OCI-LY1 (cell line): ENCODE measurements around the gene USP3.

Experiments used
- H2AFZ ChIP-seq: fragments of 200-600 bp; sonication (generic), shearing (Covaris generic); 2 replicates; pipeline ENCODE4 v1.6.0; 2014; ENCODE audit warnings: antibody characterized with exemption, mild to moderate bottlenecking, low read length
- H3F3A ChIP-seq: fragments of 200-600 bp; sonication (generic), shearing (Covaris generic); 2 replicates; pipeline ENCODE4 v1.6.0; 2014; ENCODE audit warnings: mild to moderate bottlenecking, antibody characterized with exemption, low read length, moderate library complexity; ENCODE audit not compliant: insufficient read depth
- H3K27ac ChIP-seq: fragments of 200-600 bp; sonication (generic); 2 replicates; pipeline ENCODE4 v1.5.1; 2014; ENCODE audit warnings: low read length, mixed run types, mild to moderate bottlenecking, low read depth; ENCODE audit not compliant: poor library complexity, severe bottlenecking
- H3K27me3 ChIP-seq: fragments of 200-600 bp; sonication (generic); 2 replicates; pipeline ENCODE4 v1.6.0; 2014; ENCODE audit warnings: antibody characterized with exemption, mild to moderate bottlenecking, low read length, moderate library complexity; ENCODE audit not compliant: insufficient read depth
- H3K36me3 ChIP-seq: fragments of 200-600 bp; sonication (generic); 2 replicates; pipeline ENCODE4 v1.6.1; 2014; ENCODE audit warnings: mild to moderate bottlenecking, antibody characterized with exemption, low read length, moderate library complexity, mixed read lengths; ENCODE audit not compliant: insufficient read depth
- H3K4me1 ChIP-seq: fragments of 200-600 bp; sonication (generic); 2 replicates; pipeline ENCODE4 v1.5.1; 2014; ENCODE audit warnings: mild to moderate bottlenecking, low read length, moderate library complexity; ENCODE audit not compliant: insufficient read depth, severe bottlenecking
- H3K4me2 ChIP-seq: fragments of 200-600 bp; sonication (generic), shearing (Covaris generic); 2 replicates; pipeline ENCODE4 v1.6.1; 2014; ENCODE audit warnings: low read length
- H3K4me3 ChIP-seq: fragments of 200-600 bp; sonication (generic); 2 replicates; pipeline ENCODE4 v1.5.1; 2014; ENCODE audit warnings: low read length, low read depth, mild to moderate bottlenecking, mixed read lengths; ENCODE audit not compliant: poor library complexity, severe bottlenecking
- H3K79me2 ChIP-seq: fragments of 200-600 bp; shearing (Covaris generic); 2 replicates; pipeline ENCODE4 v1.6.1; 2016; ENCODE audit warnings: mixed run types, low read length, mixed read lengths; ENCODE audit not compliant: insufficient read depth
- H3K9ac ChIP-seq: fragments of 200-600 bp; sonication (generic), shearing (Covaris generic); 2 replicates; pipeline ENCODE4 v1.6.1; 2014; ENCODE audit warnings: mild to moderate bottlenecking, low read length, mixed read lengths
- H3K9me2 ChIP-seq: fragments of 200-600 bp; sonication (generic), shearing (Covaris generic); 2 replicates; pipeline ENCODE4 v1.6.1; 2014; ENCODE audit warnings: low read depth, mild to moderate bottlenecking, low read length, mixed read lengths
- H3K9me3 ChIP-seq: fragments of 200-600 bp; shearing (Covaris generic); 2 replicates; pipeline ENCODE4 v1.6.1; 2014; ENCODE audit warnings: low read length, mixed read lengths
- H4K20me1 ChIP-seq: fragments of 200-600 bp; sonication (generic), shearing (Covaris generic); 2 replicates; pipeline ENCODE4 v1.6.0; 2016; ENCODE audit warnings: mild to moderate bottlenecking, low read length; ENCODE audit not compliant: insufficient read depth
- EZH2 ChIP-seq: fragments of 200-600 bp; sonication (generic), shearing (Covaris generic); IDR thresholded peaks from 2 replicates; pipeline ENCODE4 v1.8.0; 2017; ENCODE audit warnings: borderline replicate concordance, mixed run types, mild to moderate bottlenecking, antibody characterized with exemption, low read length, moderate library complexity, mixed read lengths
- TF ChIP-seq, protein P1 (sequence below): fragments of 200-600 bp; sonication (generic), shearing (Covaris generic); IDR thresholded peaks from 2 replicates; pipeline ENCODE4 v1.5.1; 2017; ENCODE audit warnings: mild to moderate bottlenecking, antibody characterized with exemption, low read length, moderate library complexity, mixed read lengths

Gene USP3

GRCh38 chr15:63564093-63564492 lies 59.7 kb downstream of the USP3 start:
- Histone ChIP-seq H3K9me3 (no peaks in the 10 kb centered on the region), H3K4me3 (no peak overlapping the region), H3F3A (no peaks in the 10 kb centered on the region), H3K27me3 (no peaks in the 10 kb centered on the region), H4K20me1 (no peaks in the 10 kb centered on the region), H3K36me3 (peaks cover 82% of the 10 kb centered on the region), H3K4me2 (no peak overlapping the region), H3K4me1 (no peaks in the 10 kb centered on the region), H2AFZ (no peak overlapping the region), H3K27ac (no peak overlapping the region), H3K9me2 (no peaks in the 10 kb centered on the region), H3K9ac (no peak overlapping the region), H3K79me2 (no peaks in the 10 kb centered on the region; the same call in 1 of the 2 replicates)
- TF ChIP-seq, protein P1, sequence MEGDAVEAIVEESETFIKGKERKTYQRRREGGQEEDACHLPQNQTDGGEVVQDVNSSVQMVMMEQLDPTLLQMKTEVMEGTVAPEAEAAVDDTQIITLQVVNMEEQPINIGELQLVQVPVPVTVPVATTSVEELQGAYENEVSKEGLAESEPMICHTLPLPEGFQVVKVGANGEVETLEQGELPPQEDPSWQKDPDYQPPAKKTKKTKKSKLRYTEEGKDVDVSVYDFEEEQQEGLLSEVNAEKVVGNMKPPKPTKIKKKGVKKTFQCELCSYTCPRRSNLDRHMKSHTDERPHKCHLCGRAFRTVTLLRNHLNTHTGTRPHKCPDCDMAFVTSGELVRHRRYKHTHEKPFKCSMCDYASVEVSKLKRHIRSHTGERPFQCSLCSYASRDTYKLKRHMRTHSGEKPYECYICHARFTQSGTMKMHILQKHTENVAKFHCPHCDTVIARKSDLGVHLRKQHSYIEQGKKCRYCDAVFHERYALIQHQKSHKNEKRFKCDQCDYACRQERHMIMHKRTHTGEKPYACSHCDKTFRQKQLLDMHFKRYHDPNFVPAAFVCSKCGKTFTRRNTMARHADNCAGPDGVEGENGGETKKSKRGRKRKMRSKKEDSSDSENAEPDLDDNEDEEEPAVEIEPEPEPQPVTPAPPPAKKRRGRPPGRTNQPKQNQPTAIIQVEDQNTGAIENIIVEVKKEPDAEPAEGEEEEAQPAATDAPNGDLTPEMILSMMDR: no peak
- no peak for TF ChIP-seq EZH2

DNA sequence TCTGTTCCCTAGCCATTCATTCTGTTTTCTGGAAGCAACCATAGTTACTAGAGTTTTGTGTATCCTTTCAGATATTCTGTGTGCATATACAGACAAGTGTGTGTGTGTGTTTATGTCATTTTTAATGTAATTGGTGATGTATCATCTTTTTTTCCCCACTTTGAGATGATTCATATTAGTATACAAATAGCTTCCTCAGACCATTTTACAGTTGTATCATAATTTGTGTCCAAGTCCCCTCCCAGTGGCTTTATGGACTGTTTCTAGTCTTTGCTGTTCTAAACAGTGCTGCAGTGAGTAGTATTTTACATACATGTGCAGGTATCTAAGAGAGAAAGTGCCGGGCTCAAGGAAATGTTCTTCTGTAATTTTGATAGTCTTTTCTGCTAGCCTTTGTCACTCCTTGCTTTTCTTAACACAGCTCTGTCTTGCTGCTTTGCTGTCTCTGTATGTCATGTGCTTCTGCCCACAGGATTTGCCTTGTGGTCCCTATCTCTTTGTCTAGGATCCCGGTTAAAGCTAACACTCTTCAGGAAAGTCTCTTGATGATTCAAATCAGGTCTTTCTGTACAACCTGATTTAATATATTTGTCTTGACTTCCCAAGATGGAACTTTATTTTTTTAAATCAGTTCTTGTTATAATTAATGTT lies 61.3 kb downstream of the USP3 start:
- H3K9ac ChIP-seq: no peak overlapping the region
- H3K4me1 ChIP-seq: no peaks in the 10 kb centered on the region
- no peak overlapping the region for H3K27ac ChIP-seq
- H2AFZ ChIP-seq: no peak overlapping the region
- H3K36me3 ChIP-seq: peaks cover 83% of the 10 kb centered on the region
- no peak overlapping the region for H3K4me3 ChIP-seq
- no peak overlapping the region for H3K4me2 ChIP-seq
- H3K27me3 ChIP-seq: no peaks in the 10 kb centered on the region
- no peaks in the 10 kb centered on the region for H3K9me3 ChIP-seq
- TF ChIP-seq, protein P1: no peak
- TF ChIP-seq EZH2: no peak
- H3F3A ChIP-seq: no peaks in the 10 kb centered on the region
- no peaks in the 10 kb centered on the region for H3K9me2 ChIP-seq
- no peaks in the 10 kb centered on the region for H4K20me1 ChIP-seq
- H3K79me2 ChIP-seq: no peaks in the 10 kb centered on the region; the same call in 1 of the 2 replicates

GRCh38 chr15:63572749-63573464 lies 68.5 kb downstream of the USP3 start:
- no peak overlapping the region for H2AFZ ChIP-seq
- H3K4me2 ChIP-seq: no peak overlapping the region
- H3K9ac ChIP-seq: no peak overlapping the region
- no peak overlapping the region for H3K4me3 ChIP-seq
- no peaks in the 10 kb centered on the region for H3K9me2 ChIP-seq
- H3K36me3 ChIP-seq: peaks cover 75% of the 10 kb centered on the region
- H3K9me3 ChIP-seq: no peaks in the 10 kb centered on the region
- H4K20me1 ChIP-seq: no peaks in the 10 kb centered on the region
- no peak for TF ChIP-seq EZH2
- TF ChIP-seq, protein P1: no peak
- H3F3A ChIP-seq: no peaks in the 10 kb centered on the region
- no peaks in the 10 kb centered on the region; the same call in 1 of the 2 replicates for H3K79me2 ChIP-seq
- no peak overlapping the region for H3K27ac ChIP-seq
- H3K4me1 ChIP-seq: no peaks in the 10 kb centered on the region
- no peaks in the 10 kb centered on the region for H3K27me3 ChIP-seq
